ENCODE data around the gene ZNF556. TPM values are rescaled to one million over a fixed set of nuclear protein-coding genes. Genes with fewer than 3 reads are reported as not detected.

Gene ZNF556
- total and polyA plus RNA-seq, 10 of the 15 experiments (the other 5 are each of a cell fraction or from before 2014, with no cell fraction given) = not detected

GRCh38 chr19:2827022-2827421 is 40.1 kb upstream of the ZNF556 start:
- ATAC-seq (no peak), FAIRE-seq (no peak), DNase-seq (ENCODE audit: low read depth, low spot score) (no peak)
- TF ChIP-seq ESRRA (IDR thresholded peaks at IDR 0.05; ENCODE audit: low read length) (no peak), ATF2 (IDR thresholded peaks at IDR 0.05; ENCODE audit: low read length) (no peak), SMC3 (IDR thresholded peaks at IDR 0.05; ENCODE audit: borderline replicate concordance, low read length) (no peak), PML (IDR thresholded peaks at IDR 0.05; ENCODE audit: low read length) (no peak), SREBF1 (IDR thresholded peaks at IDR 0.05; ENCODE audit: low read length) (no peak), STAT3 (IDR thresholded peaks at IDR 0.05; ENCODE audit: low read depth, low read length) (no peak), ETV6 (conservative IDR thresholded peaks at IDR 0.05 in 1 of 2, IDR thresholded peaks at IDR 0.05 in 1 of 2; ENCODE audit: borderline replicate concordance in 1 of 2, low read depth in 1 of 2) (no peak), CBX3 (IDR thresholded peaks at IDR 0.05; ENCODE audit: borderline replicate concordance, low read depth) (no peak), RELB (IDR thresholded peaks at IDR 0.05; ENCODE audit: low read depth) (no peak)
- H3K79me2 ChIP-seq (ENCODE audit: control insufficient read depth, insufficient read depth, low read length) = no peaks in the 10 kb centered on the region
- no peaks in the 10 kb centered on the region for H4K20me1 ChIP-seq (ENCODE audit: control insufficient read depth, insufficient read depth)
- H3K9me3 ChIP-seq (replicated peaks; ENCODE audit: control insufficient read depth, insufficient read depth, low read length) = peaks cover 9% of the 10 kb centered on the region; the same call in 2 of the 3 replicates
- H3K27ac ChIP-seq (ENCODE audit: control insufficient read depth, insufficient read depth) = no peak overlapping the region
- H3K27me3 ChIP-seq (replicated peaks in 1 of 2; ENCODE audit: control insufficient read depth in 2 of 2, insufficient read depth in 2 of 2, low read length in 1 of 2) = no peaks in the 10 kb centered on the region
- H3K4me3 ChIP-seq = no peak overlapping the region
- in situ Hi-C loops (cut with MboI) = no loop called here
- H3K36me3 ChIP-seq (ENCODE audit: control insufficient read depth in 2 of 2, insufficient read depth in 2 of 2, low read length in 1 of 2) = no peaks in the 10 kb centered on the region
- no TSS peak for BruUV-seq (replicated peaks)
- WGBS (ENCODE audit: insufficient coverage, insufficient replicate concordance, low lambda C conversion rate, missing lambda C conversion rate) = 65% methylated on average over 2 of the region's 2 CpGs
- H3K4me2 ChIP-seq (ENCODE audit: control insufficient read depth, insufficient read depth) = no peak overlapping the region
- ChIA-PET CTCF (no interaction called here), RAD21 (ENCODE audit: unreplicated experiment) (no interaction called here), SMC1A (ENCODE audit: uncharacterized antibody, unreplicated experiment) (no interaction called here), POLR2A (no interaction called here)
- no peak overlapping the region for H3K9ac ChIP-seq (ENCODE audit: control insufficient read depth, insufficient read depth, low read length)
- intact Hi-C loops (cut with micrococcal nuclease; ENCODE audit: unreplicated experiment) = no loop called here
- H3K4me1 ChIP-seq (ENCODE audit: control insufficient read depth, insufficient read depth, low read length) = no peaks in the 10 kb centered on the region
- H2AFZ ChIP-seq (ENCODE audit: control insufficient read depth, low read depth, low read length) = no peak overlapping the region

Data from GM12878 (cell line).